NT2/D1 (cell line): ENCODE results near the gene EPHA4.

ENCODE experiments used
- YY1 ChIP-seq: IDR thresholded peaks from 2 replicates; pipeline ENCODE4 v1.6.1; 2011; ENCODE audit not compliant: insufficient read length, insufficient read depth
- ZNF274 ChIP-seq: IDR thresholded peaks from 2 replicates; pipeline ENCODE4 v1.6.1; 2011; ENCODE audit warnings: mild to moderate bottlenecking, low read depth, low read length

- TF ChIP-seq YY1 (no peak), ZNF274 (no peak)
Measured at GRCh38 chr2:221444106-221444505, 128.0 kb downstream of the EPHA4 start.
